GM19395 (cell line): ENCODE measurements around the gene SSBP3.
"Not testable (repeated sequence)": the region's sequence is repeated elsewhere in the genome, so short reads cannot be mapped to it uniquely, and the experiment has no call there.

ENCODE experiments used
- ATAC-seq: cut with Tn5 transposase; IDR thresholded peaks from one replicate; pipeline ENCODE4 v1.9.1; 2021; ENCODE audit warnings: mild to moderate bottlenecking, moderate library complexity; ENCODE audit not compliant: unreplicated experiment

Gene SSBP3

DNA sequence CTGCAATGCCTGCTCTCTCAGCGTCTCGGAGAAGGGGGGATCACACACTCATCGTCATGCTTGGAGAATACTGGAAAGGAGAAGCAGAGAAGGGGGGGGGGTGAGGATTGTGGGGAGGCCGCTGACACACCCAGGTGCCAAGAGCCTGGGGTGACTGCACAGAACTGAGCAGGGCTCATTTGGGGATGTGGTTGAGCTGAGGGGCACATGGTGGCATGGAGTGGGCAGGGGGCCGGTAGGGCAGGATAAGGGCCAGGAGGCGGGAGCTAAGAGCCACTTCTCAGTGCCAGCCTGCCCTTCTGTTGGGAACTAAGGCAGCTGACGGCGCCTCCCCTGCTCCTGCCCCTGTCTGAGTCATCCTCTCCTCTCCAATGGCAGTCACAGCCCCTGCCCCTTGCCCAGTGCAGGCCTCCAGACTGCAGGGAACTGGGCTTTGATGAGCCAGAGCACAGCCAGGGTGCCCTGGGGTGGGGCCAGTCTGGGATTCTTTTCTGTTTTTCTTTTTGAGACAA, 179.0 kb downstream of the SSBP3 start:
- ATAC-seq: no peak

DNA sequence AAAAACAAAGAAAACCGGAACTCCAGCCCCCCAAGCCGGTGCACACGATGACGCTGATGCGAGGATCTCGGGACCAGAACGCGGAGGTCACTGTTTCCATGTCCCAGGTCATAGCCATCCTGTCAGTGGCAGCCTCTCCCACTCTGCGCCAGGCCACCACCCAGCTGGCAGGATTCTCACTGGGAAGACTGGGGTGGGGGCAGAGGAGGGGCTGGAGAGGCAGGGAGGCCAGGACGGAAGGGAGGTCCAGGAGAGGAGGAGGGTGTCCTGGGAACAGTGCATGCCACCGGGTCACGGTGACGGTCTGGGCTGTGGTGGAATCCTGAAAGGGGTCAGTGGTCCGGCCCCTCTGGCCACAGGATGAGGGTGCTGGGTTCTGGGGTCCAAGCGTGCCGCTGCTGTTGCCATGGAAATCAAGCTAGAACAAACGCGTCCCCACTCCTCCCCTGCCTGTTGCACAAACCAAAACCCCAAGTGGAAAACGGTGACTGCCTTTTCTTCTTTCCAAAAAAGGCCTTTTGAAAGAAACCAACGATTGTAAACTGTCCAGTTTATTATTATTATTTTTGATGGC, 180.1 kb downstream of the SSBP3 start:
- no peak for ATAC-seq

DNA sequence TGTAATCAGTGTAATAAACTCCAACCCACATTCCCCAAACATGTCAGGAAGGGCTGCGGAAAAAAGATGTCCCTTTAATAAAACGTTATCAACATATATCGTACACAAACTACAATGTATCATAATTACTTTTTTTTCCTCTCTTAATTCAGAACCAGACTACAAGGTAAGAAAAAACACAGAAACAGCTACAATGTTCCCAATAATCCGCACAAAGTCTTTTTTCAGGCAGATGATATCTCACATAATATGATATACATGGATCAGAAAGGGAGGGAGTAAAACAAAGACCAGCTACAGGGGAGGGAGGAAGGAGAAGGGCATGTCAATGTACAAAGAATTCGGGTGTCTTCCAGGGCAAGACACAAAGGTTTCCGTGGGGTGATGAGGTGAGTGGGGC, 180.8 kb downstream of the SSBP3 start:
- no peak for ATAC-seq

DNA sequence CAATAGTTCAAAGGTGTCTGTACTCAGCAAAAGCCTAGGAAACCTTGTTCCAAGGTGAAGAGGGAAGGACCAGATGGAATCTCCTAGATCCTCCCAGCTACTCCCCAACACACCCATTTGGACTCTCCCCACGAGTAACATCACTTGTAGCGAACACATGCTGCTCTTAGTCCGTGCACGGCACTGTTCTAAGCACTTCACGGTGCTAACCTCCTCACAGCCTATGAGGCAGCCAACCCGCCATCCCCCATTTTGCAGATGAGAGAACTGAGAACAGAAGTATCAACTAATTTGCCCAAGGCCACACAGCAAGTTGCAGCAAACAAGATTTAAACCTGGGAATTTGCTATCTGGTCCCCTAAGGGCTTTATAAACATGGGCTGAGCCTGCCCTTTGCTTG, 182.0 kb downstream of the SSBP3 start:
- no peak for ATAC-seq

DNA sequence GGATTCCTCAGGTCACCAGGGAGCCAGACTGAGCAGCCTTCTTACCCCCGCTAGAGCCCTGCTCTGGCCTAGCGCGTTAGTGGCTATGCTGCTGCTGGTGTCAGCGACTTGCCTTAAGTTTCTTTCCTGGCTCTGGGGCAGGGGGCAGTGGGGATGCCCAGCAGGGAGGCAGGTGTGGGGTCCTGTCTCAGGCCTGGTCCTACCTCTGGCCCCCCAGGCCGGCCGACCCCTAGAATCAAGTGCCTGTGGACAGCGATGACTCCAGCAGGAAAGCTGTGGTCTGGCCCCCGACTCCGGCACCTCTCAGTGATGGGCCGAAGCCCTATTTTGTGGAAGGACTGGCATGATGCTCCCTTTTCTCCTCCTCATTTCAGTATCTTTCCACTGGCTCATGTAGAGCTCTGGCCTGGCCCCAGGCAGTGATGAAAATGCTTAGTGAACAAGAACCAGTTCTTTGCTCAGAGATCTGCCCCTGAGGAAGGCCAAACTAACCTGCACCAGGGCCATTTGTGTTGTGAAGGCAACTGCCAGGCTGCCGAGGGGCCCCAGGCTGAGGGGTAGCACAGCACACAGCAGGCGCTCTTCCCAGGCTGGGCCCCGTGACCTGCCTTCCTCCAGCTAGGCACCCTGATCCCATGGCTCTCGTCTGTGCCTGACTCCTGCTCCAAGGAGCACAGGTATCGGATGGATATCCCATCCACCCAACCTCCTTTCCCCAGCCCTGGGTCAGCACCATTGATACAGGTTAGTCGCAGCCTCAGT, 182.6 kb downstream of the SSBP3 start:
- no peak for ATAC-seq

DNA sequence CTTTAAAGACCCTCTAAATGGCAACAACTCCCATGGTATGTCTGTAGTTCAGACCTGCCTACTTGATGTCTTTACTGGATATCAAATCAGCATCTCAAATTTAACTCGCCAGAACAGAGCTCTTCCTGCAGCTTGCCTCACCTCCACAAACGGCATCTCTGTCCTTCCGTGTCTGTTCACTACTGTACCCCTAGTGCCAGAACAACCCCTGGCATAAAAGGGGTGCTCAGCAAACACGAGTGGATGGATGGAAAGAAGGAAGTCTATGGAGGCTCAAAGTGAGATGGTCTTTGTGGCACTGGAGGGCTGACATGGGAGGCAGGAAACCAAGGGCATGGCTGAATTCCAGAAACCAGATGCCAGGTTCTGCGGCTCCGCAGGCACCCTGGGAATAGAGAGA, 183.5 kb downstream of the SSBP3 start:
- ATAC-seq: no peak

DNA sequence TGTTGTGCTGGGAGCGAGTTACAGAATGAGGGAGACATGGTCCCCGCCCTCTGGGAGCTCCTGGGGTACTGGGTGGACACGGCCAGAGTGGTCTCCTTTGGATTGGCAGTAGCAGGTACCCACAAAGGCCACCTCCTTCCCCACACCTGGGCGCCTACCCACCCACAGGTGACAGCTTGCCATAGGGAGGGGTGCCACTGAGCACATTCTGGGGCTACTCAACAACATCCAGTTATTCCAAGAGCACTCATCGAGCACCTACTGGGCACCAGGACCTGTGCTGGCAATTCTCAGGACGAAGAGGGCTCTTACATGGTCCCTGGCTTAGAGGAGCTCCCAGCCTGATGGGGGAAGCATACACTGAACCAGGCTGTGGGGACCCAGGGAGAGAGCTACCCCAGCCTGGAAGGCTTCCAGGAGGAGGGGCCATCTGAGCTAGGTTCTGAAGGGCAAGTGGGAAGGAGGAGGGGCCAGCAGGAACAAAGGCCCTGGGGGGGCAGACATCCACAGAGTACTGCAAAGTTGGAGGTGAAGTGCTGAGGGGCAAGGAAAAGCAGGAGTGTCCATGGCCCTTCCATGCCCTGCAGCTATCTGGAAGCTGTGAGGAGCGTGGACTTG, 184.2 kb downstream of the SSBP3 start:
- ATAC-seq: no peak

DNA sequence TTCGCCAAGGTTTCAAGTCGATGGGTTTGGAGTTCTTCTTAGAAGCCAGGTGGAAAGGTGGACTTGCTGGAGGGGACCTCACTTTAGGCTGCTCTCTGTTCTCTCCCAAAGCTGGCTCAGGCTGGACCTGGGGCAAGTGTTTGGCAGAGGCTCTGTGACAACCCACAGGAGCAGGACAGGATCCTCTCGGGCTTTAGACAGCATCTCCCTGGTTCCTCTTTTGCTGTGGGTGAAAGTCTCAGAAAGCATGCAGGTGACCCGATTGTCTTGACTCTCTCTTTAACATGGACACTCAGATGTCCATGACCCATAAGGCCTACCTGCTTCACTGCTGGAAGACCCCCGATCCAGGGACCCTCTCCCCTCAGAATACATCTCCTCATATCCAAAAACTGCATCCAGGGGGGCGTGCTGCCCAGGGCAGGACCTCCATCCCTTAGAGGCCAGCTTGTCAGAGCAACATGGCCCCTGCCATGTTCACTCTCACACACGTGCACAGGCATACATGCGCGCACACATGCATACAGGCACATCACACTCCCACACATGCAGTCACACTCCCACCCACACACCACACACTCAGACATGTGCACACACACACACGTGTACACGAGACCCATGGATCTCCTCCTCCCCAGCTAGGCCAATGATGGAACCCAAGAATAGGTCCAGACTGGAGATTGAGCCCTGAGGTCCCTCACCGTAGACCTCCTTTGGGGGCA, 184.9 kb downstream of the SSBP3 start:
- no peak for ATAC-seq

DNA sequence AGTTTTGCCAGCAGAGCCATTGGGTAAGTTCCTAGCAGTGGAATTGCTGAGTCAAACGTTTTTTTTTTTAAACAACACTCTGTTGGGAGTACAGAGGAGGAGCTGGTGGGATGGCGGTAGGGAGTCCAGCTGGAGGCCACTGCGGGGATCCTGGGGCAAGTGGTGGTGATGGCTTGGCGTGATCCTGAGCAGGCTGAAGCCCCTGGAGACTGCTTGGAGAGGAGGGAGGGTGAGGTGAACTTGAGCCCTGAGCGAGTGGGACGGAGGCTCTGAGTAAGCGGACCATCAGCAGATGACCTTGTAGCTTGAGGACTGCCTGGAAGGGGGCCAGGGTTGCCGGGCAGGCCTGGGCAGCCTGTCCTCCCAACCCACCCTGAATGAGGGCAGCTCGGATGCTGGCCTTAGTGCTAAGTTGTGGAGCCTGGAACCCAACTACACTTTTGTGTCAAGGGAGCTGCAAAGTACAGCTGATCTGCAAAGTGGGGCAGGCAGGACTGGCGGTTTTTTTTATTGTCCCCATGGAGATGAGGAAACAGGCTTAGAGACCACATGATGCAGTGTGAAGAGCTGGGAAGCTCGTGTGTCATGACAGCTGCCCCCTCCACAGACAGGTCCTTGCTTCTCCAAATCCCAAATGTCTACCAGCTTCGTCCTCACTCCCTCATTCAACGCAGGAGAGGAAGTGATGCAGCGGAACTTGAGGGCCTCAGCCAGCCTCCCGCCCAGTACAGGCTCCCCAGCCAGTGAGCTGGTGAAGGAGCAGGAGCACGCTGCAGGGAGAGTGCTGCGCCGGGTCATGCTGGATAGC, 186.0 kb downstream of the SSBP3 start:
- ATAC-seq: no peak

DNA sequence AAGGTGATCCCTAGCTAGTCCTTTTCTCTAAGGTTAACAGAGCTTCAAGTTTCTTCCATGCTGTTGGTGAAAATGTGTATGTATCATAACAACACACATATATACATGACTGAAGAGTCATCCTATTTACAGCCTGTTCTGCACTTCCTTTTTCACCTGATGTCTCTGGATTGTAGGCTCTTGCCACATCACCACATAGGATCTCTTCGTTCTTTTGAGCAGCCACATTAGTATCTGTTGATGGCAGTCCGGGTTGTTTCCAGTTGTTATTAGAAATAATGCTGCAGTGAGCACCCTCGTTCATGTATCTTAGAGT, 186.5 kb downstream of the SSBP3 start:
- ATAC-seq: no peak

DNA sequence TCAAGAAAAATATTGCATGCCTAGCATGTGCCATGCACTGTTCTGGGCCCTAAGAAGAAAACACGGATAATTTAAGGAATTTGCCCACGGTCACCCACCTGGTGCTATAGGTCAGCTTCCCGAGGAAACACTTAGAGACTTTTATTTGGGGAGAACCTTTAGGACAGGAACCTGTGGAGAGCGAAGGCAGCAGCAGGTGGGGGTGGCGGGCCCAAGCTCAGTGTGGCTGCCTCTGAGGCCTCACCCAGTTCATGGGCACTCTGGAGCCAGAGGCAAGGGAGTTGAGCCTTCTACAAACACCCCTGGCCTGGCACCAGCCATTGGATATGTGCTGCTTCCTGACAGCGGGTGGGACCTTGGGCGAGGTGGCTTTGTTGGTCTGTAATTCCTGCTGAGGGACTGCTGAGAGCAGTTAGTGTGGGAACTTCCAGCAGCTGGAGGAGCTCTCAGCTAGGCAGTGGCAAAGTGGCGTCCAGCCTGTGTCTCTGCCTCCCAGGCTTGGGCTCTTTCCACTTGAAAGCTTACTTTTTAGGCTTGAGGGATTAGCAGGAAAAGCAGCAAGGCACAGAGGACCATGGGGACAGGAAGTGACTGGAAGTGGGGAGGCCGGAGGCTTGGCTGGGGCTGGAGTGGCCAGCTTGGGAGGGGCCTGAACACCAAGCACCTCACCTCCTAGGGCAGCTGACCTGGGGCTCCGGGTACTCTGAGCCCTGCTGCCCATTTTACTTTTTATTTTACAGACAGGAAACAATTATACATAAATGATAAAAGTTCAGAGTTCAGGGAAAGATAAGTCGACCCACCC, 187.1 kb downstream of the SSBP3 start:
- ATAC-seq: no peak

DNA sequence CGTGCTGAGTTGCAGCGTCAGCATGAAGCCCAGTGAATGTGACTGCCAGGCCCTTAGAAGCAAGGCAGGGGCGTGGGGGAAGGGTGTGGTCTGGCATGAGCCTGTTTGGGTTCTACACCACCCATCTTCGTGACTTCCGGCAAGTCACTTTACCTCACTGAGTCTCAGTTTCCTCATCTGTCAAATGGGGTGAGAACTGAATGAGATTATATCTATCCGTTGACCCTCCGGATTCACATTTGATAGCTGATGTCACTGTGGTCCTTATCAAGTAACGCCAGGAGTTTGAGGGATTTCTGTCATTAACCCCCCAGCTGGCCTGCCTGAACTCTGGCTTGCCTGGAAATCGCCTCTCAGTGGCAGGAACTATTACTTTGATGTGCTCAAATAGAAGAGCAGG, 190.7 kb downstream of the SSBP3 start:
- ATAC-seq: no peak

DNA sequence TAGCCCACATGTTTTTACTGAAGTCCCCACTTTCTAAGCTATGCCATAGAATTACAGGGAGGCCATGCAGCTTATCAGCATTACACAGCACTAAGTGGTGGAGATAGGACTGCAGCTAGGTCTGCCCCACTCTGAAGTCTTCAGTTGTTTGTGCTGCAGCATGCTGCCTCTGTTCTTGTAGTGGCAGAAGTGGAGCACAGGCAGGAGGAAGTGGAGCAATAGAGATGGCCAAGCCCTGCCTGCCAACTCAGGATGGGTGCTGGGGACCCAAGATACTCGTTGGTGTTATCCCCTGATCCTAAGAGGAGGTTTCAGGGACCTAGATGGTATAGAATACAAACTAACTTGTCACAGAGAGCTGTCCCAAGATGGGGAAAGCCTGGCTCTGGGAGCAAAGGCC, 193.3 kb downstream of the SSBP3 start:
- ATAC-seq: no peak

DNA sequence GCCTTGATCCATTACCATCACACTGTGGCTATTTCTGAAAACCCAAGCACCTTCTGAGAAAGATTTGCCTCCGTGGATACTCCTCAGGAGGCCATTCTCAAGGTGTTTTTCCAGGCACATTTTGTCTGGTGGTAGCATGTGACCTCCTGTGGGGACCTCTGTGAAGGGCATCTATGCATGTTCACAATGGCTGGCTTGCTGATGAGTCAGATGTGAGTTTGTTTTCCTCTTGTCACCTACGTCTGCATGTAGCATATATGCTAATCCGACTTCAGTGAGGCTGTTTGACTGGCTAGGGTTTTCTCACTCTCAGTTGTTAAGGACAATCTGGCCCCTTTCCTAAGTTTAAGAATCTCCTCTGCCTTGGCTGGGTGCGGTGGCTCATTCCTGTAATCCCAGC, 198.3 kb downstream of the SSBP3 start:
- ATAC-seq: not testable (repeated sequence)

DNA sequence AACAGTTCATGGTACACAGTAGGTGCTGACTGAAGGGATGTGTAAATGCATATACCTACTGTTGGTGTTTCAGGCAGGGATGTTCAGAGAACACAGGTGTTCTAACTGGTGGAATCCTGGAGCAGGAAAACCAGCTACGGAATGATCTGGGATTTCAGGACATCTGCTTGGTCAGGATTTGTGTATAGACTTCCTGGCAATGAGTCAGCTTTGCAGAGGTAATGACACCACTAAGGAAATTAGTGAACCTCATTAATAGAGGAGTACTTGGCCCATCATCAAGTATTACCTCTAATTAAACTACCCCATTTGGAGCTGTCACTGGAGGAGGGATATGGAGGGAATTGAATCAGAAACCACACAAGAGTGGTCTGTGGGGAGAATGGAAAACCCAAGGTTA, 198.9 kb downstream of the SSBP3 start:
- ATAC-seq: no peak

DNA sequence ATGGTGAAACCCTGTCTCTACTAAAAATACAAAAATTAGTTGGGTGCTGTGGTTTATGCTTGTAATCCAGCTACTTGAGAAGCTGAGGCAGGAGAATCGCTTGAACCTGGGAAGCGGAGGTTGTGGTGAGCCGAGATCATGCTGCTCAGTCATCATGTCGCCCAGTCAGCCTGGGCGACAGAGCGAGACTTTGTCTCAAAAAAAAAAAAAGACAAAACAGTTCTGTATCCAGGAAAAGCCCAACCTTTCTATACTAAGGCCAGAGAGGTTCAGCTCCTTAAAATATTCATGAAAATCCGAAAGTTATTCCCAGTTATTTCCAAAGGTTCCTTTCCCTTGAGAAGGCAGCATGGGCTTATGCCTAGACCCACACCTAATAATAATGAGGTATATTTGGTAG, 202.0 kb downstream of the SSBP3 start:
- no peak for ATAC-seq

DNA sequence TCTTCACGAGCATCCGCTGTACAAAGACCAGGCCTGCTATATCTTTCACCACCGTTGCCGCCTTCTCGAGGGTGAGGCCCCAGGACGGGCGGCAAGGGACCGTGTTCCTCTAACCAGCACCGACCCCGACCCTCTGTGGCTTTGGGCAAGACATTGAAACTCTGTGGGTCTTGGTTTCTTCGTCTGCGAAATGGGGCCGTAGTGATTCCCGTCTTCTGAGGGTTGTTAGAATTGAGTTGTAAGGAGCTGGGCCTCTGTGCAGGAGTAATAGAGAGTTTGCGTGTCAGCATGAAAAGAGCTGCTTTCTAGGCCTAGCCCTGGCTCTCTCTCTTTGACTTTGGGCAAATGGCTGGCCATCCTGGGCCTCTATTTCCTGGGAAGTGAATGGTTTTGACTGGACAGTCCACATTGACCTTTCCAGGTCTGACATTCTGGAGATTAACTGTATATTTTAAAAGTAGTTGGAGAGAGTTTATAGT, 205.6 kb downstream of the SSBP3 start:
- ATAC-seq: peak; percentile 20

DNA sequence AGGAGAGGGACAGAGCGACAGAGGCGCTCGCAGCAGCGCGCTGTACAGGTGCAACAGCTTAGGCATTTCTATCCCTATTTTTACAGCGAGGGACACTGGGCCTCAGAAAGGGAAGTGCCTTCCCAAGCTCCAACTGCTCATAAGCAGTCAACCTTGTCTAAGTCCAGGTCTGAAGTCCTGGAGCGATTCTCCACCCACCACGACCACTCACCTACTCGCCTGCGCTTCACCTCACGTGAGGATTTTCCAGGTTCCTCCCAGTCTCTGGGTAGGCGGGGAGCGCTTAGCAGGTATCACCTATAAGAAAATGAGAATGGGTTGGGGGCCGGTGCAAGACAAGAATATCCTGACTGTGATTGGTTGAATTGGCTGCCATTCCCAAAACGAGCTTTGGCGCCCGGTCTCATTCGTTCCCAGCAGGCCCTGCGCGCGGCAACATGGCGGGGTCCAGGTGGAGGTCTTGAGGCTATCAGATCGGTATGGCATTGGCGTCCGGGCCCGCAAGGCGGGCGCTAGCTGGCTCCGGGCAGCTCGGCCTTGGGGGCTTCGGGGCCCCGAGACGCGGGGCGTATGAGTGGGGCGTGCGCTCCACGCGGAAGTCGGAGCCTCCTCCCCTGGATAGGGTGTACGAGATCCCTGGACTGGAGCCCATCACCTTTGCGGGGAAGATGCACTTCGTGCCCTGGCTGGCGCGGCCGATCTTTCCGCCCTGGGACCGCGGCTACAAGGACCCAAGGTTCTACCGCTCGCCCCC, 206.3 kb downstream of the SSBP3 start, which contains the start of the genes CYB5RL and MRPL37:
TSS of gene CYB5RL (minus strand) at position 266 of the 754 bp plus-strand sequence. CDS start 4,414 bp downstream, outside the sequence.
TSS of gene MRPL37 (plus strand) at position 403 of the 754 bp plus-strand sequence. CDS start at position 480, 77 bp downstream.
- peak; percentile 98 for ATAC-seq
